DND-41 (cell line): ENCODE data around the gene AIF1L.

ENCODE experiments used
- EZH2 ChIP-seq: IDR thresholded peaks from 3 replicates; pipeline ENCODE4 v1.6.1; 2012; ENCODE audit warnings: borderline replicate concordance, low read depth, mild to moderate bottlenecking, moderate library complexity, low read length, inconsistent platforms; ENCODE audit not compliant: severe bottlenecking
- TF ChIP-seq, protein P1 (sequence below): IDR thresholded peaks from 2 replicates; pipeline ENCODE4 v1.5.1; 2012; ENCODE audit warnings: borderline replicate concordance, low read length, moderate library complexity, mild to moderate bottlenecking; ENCODE audit not compliant: poor library complexity, severe bottlenecking; ENCODE audit errors: extremely low read depth

DNA sequence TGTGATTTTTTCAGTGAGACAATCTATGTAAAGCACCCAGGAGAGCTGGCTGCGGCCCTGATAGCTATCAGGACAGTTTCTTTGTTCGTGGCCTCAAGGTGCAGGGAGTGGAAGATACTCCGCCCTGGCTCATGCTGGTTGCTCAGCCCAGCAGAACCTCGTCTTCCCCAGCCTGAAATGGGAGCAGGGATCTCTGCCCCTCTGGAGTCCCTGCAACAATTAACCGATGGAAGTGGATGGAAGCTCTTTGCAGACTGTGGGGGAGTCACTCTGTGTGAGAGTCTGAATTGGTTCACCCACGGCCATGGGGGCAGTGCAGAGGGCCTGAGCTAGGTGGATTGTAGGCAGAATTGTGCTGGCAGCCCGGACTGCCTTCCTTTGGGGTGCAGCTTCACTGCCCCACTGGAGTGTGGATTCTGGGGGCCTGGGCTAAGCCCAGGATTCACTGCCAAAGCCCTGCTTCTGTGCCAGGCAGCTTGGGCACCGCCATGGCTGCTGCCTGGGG, 2.8 kb downstream of the AIF1L start:
- TF ChIP-seq, protein P1, sequence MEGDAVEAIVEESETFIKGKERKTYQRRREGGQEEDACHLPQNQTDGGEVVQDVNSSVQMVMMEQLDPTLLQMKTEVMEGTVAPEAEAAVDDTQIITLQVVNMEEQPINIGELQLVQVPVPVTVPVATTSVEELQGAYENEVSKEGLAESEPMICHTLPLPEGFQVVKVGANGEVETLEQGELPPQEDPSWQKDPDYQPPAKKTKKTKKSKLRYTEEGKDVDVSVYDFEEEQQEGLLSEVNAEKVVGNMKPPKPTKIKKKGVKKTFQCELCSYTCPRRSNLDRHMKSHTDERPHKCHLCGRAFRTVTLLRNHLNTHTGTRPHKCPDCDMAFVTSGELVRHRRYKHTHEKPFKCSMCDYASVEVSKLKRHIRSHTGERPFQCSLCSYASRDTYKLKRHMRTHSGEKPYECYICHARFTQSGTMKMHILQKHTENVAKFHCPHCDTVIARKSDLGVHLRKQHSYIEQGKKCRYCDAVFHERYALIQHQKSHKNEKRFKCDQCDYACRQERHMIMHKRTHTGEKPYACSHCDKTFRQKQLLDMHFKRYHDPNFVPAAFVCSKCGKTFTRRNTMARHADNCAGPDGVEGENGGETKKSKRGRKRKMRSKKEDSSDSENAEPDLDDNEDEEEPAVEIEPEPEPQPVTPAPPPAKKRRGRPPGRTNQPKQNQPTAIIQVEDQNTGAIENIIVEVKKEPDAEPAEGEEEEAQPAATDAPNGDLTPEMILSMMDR = no peak
- TF ChIP-seq EZH2 = no peak
